ENCODE measurements around the gene PLPP4. TPM values are rescaled to one million over a fixed set of nuclear protein-coding genes. Genes with fewer than 3 reads are reported as not detected.

Gene PLPP4
- total RNA-seq, 4 donors from 2014 or later: 0.72 to 1.9 TPM; not detected in 2

- no peak for DNase-seq (ENCODE audit: low spot score)
- TF ChIP-seq CTCF (IDR thresholded peaks at IDR 0.05): no peak
- ATAC-seq (ENCODE audit: low FRiP score): no peak
Measured at GRCh38 chr10:120462018-120462682, 5.1 kb downstream of the PLPP4 start.

GRCh38 chr10:120465138-120465537 lies 8.1 kb downstream of the PLPP4 start:
- no peak for TF ChIP-seq CTCF (IDR thresholded peaks at IDR 0.05)
- DNase-seq (ENCODE audit: low spot score) (no peak), ATAC-seq (ENCODE audit: low FRiP score) (no peak)

GRCh38 chr10:120466006-120466405 lies 9.0 kb downstream of the PLPP4 start:
- TF ChIP-seq CTCF (IDR thresholded peaks at IDR 0.05): no peak
- no peak for DNase-seq (ENCODE audit: low spot score)
- ATAC-seq (ENCODE audit: low FRiP score): no peak

- DNase-seq (ENCODE audit: low spot score) (no peak), ATAC-seq (ENCODE audit: low FRiP score) (no peak)
- no peak for TF ChIP-seq CTCF (IDR thresholded peaks at IDR 0.05)
Measured at GRCh38 chr10:120473593-120473992, 16.6 kb downstream of the PLPP4 start.

GRCh38 chr10:120474956-120475355 lies 17.9 kb downstream of the PLPP4 start:
- no peak for DNase-seq (ENCODE audit: low spot score)
- TF ChIP-seq CTCF (IDR thresholded peaks at IDR 0.05): no peak
- no peak for ATAC-seq (ENCODE audit: low FRiP score)

GRCh38 chr10:120475844-120476791 lies 19.1 kb downstream of the PLPP4 start:
- TF ChIP-seq CTCF (IDR thresholded peaks at IDR 0.05): no peak
- ATAC-seq (ENCODE audit: low FRiP score) (peak; percentile 8), DNase-seq (ENCODE audit: low spot score) (no peak)

Measured in omental fat pad (tissue), 4 donors.